PFSK-1 (cell line): ENCODE results near the gene SAE1.

ENCODE experiments used
- FOXP2 ChIP-seq: optimal IDR thresholded peaks from 2 replicates; pipeline ENCODE3; 2011; ENCODE audit warnings: borderline replicate concordance, control low read depth, inconsistent platforms; ENCODE audit not compliant: insufficient read depth; ENCODE audit errors: extremely low read length, extremely low read depth
- POLR2AphosphoS5 ChIP-seq: IDR thresholded peaks from 2 replicates; pipeline ENCODE4 v1.6.1; 2012; ENCODE audit warnings: low read depth, mild to moderate bottlenecking, control low read depth, low read length, moderate library complexity
- REST ChIP-seq, 2 experiments: IDR thresholded peaks; 2 replicates each; pipeline versions ENCODE4 v1.6.1 to v1.8.0; 2011 to 2012; ENCODE audit warnings: low read depth in 2 of 2, low read length in 2 of 2, control low read depth in 1 of 2, inconsistent platforms in 1 of 2, mild to moderate bottlenecking in 1 of 2, moderate library complexity in 1 of 2; ENCODE audit not compliant: insufficient read depth in 1 of 2
- SIN3A ChIP-seq: IDR thresholded peaks from 2 replicates; pipeline ENCODE4 v1.6.1; 2012; ENCODE audit warnings: mild to moderate bottlenecking, low read length, moderate library complexity, borderline replicate concordance; ENCODE audit not compliant: insufficient read depth
- TAF1 ChIP-seq: IDR thresholded peaks from 2 replicates; pipeline ENCODE4 v1.6.1; 2012; ENCODE audit warnings: low read length, control low read depth, borderline replicate concordance; ENCODE audit not compliant: insufficient read depth

SAE1 gene

GRCh38 chr19:47256693-47257410 lies 126.2 kb downstream of the SAE1 start:
- TF ChIP-seq POLR2AphosphoS5: no peak
- TF ChIP-seq SIN3A: 0 out of 2 replicates have a peak, but pooled peaks have one; percentile 1
- TF ChIP-seq FOXP2: peak; percentile 1
- TF ChIP-seq TAF1: no peak
- no peak for TF ChIP-seq REST (IDR thresholded peaks at IDR 0.05; ENCODE audit: insufficient read depth in 1 of 2, low read depth in 2 of 2, low read length in 2 of 2)

GRCh38 chr19:47257411-47258169 lies 127.0 kb downstream of the SAE1 start:
- TF ChIP-seq POLR2AphosphoS5: peak; percentile 82; the same call in 1 of the 2 replicates
- peak; percentile 55; the same call in 1 of the 2 replicates for TF ChIP-seq SIN3A
- no peak for TF ChIP-seq FOXP2
- no peak for TF ChIP-seq REST (IDR thresholded peaks at IDR 0.05; ENCODE audit: insufficient read depth in 1 of 2, low read depth in 2 of 2, low read length in 2 of 2)
- TF ChIP-seq TAF1: 0 out of 2 replicates have a peak, but pooled peaks have one; percentile 53

- TF ChIP-seq REST (IDR thresholded peaks at IDR 0.05; ENCODE audit: insufficient read depth in 1 of 2, low read depth in 2 of 2, low read length in 2 of 2) (no peak), POLR2AphosphoS5 (no peak), FOXP2 (no peak), TAF1 (no peak), SIN3A (no peak)
Measured at GRCh38 chr19:47258434-47258833, 127.8 kb downstream of the SAE1 start.

- no peak for TF ChIP-seq REST (IDR thresholded peaks at IDR 0.05; ENCODE audit: insufficient read depth in 1 of 2, low read depth in 2 of 2, low read length in 2 of 2)
- no peak for TF ChIP-seq POLR2AphosphoS5
- no peak for TF ChIP-seq FOXP2
- no peak for TF ChIP-seq SIN3A
- no peak for TF ChIP-seq TAF1
Measured at GRCh38 chr19:47258895-47259555, 128.4 kb downstream of the SAE1 start.
